HG03378 (cell line): ENCODE data around the gene LYSMD3.
A peak's percentile ranks its signal among the peaks of the same experiment; 100 is the strongest.

Experiments
- ATAC-seq: cut with Tn5 transposase; IDR thresholded peaks from one replicate; pipeline ENCODE4 v1.9.1; 2021; ENCODE audit warnings: mild to moderate bottlenecking, moderate library complexity; ENCODE audit not compliant: unreplicated experiment

Gene LYSMD3

DNA sequence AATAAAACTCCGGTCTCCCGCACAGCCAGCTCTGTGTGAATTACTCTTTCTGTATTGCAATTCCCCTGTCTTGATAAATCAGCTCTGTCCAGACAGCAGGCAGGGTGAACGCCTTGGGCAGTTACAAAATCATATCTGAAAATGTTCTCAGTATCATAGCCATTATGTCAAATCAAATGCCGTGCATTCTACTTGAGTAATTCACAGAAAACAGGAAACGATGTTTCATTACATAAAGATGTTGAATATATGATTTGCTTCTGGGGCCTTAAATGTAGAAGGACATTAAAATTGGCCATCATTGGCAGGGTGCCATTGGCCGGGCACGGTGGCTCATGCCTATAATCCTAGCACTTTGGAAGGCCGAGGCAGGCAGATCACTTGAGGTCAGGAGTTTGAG lies 46.2 kb downstream of the LYSMD3 start:
- no peak for ATAC-seq

DNA sequence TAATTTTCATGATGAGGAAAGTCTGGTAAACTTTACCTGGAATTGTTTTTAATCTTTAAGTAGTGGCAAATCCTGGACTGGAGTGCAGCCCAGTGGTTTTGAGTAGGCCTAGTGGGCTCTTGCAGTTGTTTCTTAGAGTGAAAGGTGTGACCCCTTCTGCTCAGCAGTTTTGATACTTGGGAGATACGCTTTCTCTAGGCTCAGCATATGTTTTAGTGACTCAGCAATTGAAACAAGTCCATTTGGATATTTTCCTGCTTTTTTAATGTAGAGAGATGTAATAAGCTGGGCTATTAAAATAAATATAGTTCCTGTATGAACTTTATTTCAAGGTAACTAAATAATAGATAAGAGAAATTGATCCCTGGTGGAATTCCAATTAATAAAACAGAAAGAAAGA lies 48.7 kb downstream of the LYSMD3 start:
- ATAC-seq: no peak

DNA sequence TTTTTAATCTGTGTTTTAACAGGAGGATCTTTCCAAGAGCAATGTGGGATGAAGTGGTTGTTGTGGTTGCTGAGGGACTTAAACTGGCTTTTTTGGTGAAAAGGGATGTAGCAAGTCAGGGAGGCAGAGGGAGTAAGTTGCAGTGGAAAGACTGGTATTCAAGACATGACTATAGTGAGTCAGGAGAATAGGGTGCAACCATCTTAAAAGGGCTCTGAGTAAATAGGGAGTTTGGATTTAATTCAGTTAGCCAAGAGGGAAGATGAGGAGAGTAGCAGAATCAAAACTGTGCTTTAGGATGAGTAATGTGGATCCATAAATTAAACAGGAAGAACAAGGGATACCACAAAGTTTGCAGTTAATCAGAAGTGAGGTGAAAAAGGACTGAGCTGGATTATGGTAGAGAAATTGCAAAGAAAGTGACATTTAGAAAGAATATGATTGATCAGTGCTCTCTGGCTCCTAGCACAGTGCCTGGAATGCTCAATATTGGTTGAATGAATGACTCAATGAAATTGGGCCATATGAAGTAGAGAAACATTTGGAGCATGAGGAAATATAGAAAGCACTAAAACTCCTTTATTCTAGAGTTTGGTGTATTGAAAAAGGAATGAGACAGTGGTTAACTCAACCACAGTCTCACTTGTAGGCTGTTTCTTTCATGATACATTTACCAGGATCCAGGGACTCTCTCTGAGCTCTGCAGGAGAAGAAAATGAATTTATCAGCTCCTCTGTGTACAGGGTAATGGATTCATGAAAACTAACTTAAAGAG lies 49.6 kb downstream of the LYSMD3 start:
- no peak for ATAC-seq

GRCh38 chr5:90477621-90478215 lies 51.7 kb downstream of the LYSMD3 start:
- no peak for ATAC-seq

- ATAC-seq: no peak
Observed at GRCh38 chr5:90477073-90477472, 52.3 kb downstream of the LYSMD3 start.

DNA sequence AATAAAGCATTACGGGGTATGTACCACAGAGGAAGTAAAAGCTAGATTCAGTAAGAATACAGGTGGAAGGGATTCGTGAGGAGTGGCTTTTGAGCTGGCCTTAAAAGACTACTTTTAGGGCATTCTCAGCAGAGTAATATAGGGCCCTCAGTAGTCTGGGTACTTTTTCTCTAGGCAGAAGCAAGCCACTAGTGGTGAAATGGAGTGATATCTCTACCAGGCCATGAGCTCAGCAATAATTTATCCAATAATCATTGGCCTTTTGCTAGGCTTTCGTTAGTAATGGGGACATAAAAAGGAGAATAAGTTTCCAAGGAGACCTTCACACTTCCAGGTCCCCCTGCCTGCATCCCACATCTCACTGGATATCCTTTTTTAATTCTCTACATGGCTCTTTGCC lies 53.0 kb downstream of the LYSMD3 start:
- no peak for ATAC-seq

GRCh38 chr5:90475436-90475980 lies 53.9 kb downstream of the LYSMD3 start:
- ATAC-seq: no peak

GRCh38 chr5:90474235-90475107 lies 54.9 kb downstream of the LYSMD3 start, which contains the start of the genes MBLAC2 and POLR3G:
Gene MBLAC2 (minus strand): TSS chr5:90474771. CDS start chr5:90474292, 479 bp downstream.
Gene POLR3G (plus strand): TSS chr5:90474864. CDS start chr5:90485568, 10,704 bp downstream.
- ATAC-seq: peak; percentile 83

DNA sequence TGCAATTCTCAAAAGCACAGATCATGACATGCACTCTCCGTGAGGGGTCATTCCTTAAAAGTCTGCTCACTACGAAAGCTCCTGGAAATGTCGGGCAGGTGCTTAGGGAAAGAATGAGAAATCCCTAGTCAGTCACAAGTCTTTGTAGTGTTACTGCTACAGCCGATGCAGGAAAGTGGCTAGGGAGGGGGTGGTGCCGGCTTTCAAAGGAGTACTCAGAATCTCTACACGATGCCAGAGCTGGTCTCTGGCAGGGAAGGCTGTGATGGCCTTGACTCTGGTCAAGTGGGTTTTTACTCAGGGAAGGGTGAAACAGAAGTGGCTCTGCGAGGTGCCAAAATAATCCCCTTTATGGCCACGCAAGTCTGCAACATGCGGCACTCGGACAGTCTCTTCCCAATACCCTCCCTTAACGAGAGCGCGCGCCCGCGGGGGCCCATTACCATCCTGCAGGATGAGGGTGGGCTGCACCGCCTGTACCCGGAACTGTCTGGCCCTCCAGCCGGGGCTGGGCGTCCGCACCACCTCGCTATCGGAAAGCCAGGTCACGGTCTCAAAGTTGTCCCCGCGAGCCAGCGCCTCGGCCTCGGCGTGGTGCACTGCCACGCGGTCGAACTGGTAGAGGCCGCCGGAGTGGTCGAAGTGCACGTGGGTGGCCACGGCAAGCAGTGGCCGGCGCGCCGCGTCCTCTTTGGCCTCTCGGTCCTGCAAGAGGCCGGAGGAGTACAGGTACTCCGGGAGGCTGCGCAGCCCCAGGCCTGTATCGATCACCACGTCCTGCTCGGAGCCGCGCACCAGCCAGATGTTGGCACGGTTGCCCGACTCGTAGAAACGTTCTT lies 55.8 kb downstream of the LYSMD3 start:
- peak; percentile 15 for ATAC-seq

DNA sequence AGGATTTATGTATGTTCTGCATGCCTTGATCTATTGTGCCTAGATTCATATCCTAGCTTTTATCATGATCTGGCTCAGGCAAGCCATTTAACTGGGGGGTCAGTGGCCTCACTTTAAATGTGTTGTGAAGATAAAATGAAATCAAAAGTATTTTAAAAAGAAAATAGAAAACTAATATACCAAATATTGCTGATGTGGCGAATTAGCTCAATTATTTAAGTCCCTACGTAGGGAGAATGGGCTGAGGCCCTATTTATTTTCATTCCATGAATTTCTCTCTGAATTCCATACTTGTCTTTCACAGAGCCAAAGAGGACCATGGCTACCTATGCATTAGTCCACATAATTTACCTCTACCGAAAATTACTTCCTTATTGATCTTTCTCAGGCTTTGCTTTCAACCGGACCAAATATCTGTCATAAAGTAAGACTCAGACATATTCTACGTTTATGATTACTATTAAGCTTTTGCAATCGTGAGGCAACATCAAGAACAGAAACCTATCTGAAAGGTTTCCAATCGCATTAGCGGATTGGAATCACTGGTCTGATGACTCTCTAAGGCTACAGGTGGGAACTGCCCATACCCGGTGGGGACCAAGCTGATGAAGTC lies 56.5 kb downstream of the LYSMD3 start:
- ATAC-seq: peak; percentile 19
